Liver (tissue), 9 donors: Measurements from ENCODE around the gene GALNTL6. TPM values are rescaled to one million over a fixed set of nuclear protein-coding genes. Genes with fewer than 3 reads are reported as not detected.
"Not testable (repeated sequence)": the region's sequence is repeated elsewhere in the genome, so short reads cannot be mapped to it uniquely, and the experiment has no call there.

Experiments used
- DNase-seq: peaks from one replicate; pipeline ENCODE4 v3.0.0-alpha.2; 2017; ENCODE audit warnings: low spot score
- H3K27ac ChIP-seq, 2 donors: one replicate each; pipeline ENCODE4 v1.7.0; 2013; ENCODE audit warnings: inconsistent platforms in 2 of 2, low read length in 2 of 2, control low read depth in 1 of 2, low read depth in 1 of 2, mild to moderate bottlenecking in 1 of 2
- H3K27me3 ChIP-seq, 4 donors: one replicate each; pipeline versions ENCODE4 v1.6.1 to v1.7.0; 2013; ENCODE audit warnings: low read length in 3 of 4, inconsistent platforms in 1 of 4, mild to moderate bottlenecking in 1 of 4, moderate library complexity in 1 of 4; ENCODE audit not compliant: control insufficient read depth in 4 of 4, insufficient read depth in 4 of 4
- H3K36me3 ChIP-seq, 4 donors: one replicate each; pipeline versions ENCODE4 v1.6.1 to v1.7.0; 2013; ENCODE audit warnings: low read length in 3 of 4, mild to moderate bottlenecking in 3 of 4, low read depth in 1 of 4, moderate library complexity in 1 of 4; ENCODE audit not compliant: control insufficient read depth in 4 of 4, insufficient read depth in 3 of 4
- H3K4me1 ChIP-seq, 4 donors: one replicate each; pipeline versions ENCODE4 v1.6.1 to v1.7.0; 2013; ENCODE audit warnings: low read length in 3 of 4, mild to moderate bottlenecking in 3 of 4, moderate library complexity in 1 of 4; ENCODE audit not compliant: control insufficient read depth in 4 of 4, insufficient read depth in 4 of 4
- H3K4me3 ChIP-seq, 3 donors: one replicate each; pipeline versions ENCODE4 v1.6.1 to v1.7.0; 2013; ENCODE audit warnings: low read length in 3 of 3, control low read depth in 1 of 3, low read depth in 1 of 3, mild to moderate bottlenecking in 1 of 3
- H3K9ac ChIP-seq, 2 donors: one replicate each; pipeline ENCODE4 v1.7.0; 2013; ENCODE audit warnings: low read length in 2 of 2, mild to moderate bottlenecking in 2 of 2, moderate library complexity in 2 of 2, control low read depth in 1 of 2, low read depth in 1 of 2
- H3K9me3 ChIP-seq, 4 donors: one replicate each; pipeline versions ENCODE4 v1.6.1 to v1.7.0; 2013; ENCODE audit warnings: low read length in 3 of 4; ENCODE audit not compliant: control insufficient read depth in 4 of 4
- EGR1 ChIP-seq, 2 donors: IDR thresholded peaks; 2 replicates each; pipeline ENCODE4 v1.6.1; 2016 to 2018; ENCODE audit warnings: antibody characterized with exemption in 2 of 2, low read depth in 2 of 2
- FOXA1 ChIP-seq: IDR thresholded peaks from 2 replicates; pipeline ENCODE4 v1.6.1; 2016; ENCODE audit warnings: antibody characterized with exemption
- GABPA ChIP-seq, 2 donors: IDR thresholded peaks in 1 of 2; conservative IDR thresholded peaks in 1 of 2; 2 replicates each; pipeline ENCODE4 v1.6.1; 2016; ENCODE audit warnings: antibody characterized with exemption in 2 of 2, mild to moderate bottlenecking in 1 of 2, moderate library complexity in 1 of 2
- RXRA ChIP-seq, 2 donors: IDR thresholded peaks; 2 replicates each; pipeline ENCODE4 v1.6.1; 2017 to 2018; ENCODE audit warnings: antibody characterized with exemption in 2 of 2, mild to moderate bottlenecking in 1 of 2
- SP1 ChIP-seq: IDR thresholded peaks from 2 replicates; pipeline ENCODE4 v1.6.1; 2018; ENCODE audit warnings: antibody characterized with exemption, mild to moderate bottlenecking
- TAF1 ChIP-seq: conservative IDR thresholded peaks from 2 replicates; pipeline ENCODE4 v1.6.1; 2016; ENCODE audit warnings: antibody characterized with exemption, mild to moderate bottlenecking
- WGBS: extraction: QIAGEN DNeasy Blood & Tissue Kit; methylation state at CpG from one replicate; pipeline ENCODE4 v1.1.7; 2013; 5-methylcytosine and 5-hydroxymethylcytosine counted together
- polyA plus RNA-seq, 2 donors: library from polyadenylated mRNA; stranded (reverse) in 1 of 2; unstranded in 1 of 2; fragments of 200-250 nt in 1 of 2; fragments of >200 nt in 1 of 2; fragmentation: Nextera tagmentation in 1 of 2; extraction: Ambion mirVana in 1 of 2; gene quantifications; one replicate each; pipeline versions ENCODE4 v1.2.1 to v1.2.3, GENCODE V29; 2013 to 2015
- total RNA-seq, 2 donors: library from RNA; depleted of rRNA; stranded (reverse); fragments of >200 nt; gene quantifications; one replicate each; pipeline ENCODE4 v1.2.3, GENCODE V29; 2014
- TF ChIP-seq, protein P1 (sequence below): IDR thresholded peaks from 2 replicates; pipeline ENCODE4 v1.6.1; 2016; ENCODE audit warnings: antibody characterized with exemption
- TF ChIP-seq, protein P2 (sequence below): fragments of 150-350 bp; IDR thresholded peaks from 2 replicates; pipeline ENCODE4 v1.5.1; 2017; ENCODE audit warnings: improper control_type of control experiment, low read depth, low read length; ENCODE audit not compliant: missing input control
- TF ChIP-seq, protein P3 (sequence below): IDR thresholded peaks from 2 replicates; pipeline ENCODE4 v1.6.1; 2016; ENCODE audit warnings: antibody characterized with exemption
- donor health status: healthy.
- donor health status: healthy.
- donor health status: healthy.
- donor health status: healthy.
- donor health status: healthy.

GALNTL6 gene
- total and polyA plus RNA-seq, 4 donors = 0.06 to 0.08 TPM; not detected in 2

GRCh38 chr4:172793565-172794306, 980.5 kb downstream of the GALNTL6 start:
- Histone ChIP-seq H3K9ac (no peak overlapping the region), H3K4me3 (no peak overlapping the region), H3K36me3 (no peaks in the 10 kb centered on the region), H3K9me3 (no peaks in the 10 kb centered on the region), H3K27me3 (no peaks in the 10 kb centered on the region), H3K27ac (no peak overlapping the region), H3K4me1 (no peaks in the 10 kb centered on the region)
- no peak for DNase-seq
- 61% methylated on average over 4 of the region's 4 CpGs for WGBS
- TF ChIP-seq, protein P1, sequence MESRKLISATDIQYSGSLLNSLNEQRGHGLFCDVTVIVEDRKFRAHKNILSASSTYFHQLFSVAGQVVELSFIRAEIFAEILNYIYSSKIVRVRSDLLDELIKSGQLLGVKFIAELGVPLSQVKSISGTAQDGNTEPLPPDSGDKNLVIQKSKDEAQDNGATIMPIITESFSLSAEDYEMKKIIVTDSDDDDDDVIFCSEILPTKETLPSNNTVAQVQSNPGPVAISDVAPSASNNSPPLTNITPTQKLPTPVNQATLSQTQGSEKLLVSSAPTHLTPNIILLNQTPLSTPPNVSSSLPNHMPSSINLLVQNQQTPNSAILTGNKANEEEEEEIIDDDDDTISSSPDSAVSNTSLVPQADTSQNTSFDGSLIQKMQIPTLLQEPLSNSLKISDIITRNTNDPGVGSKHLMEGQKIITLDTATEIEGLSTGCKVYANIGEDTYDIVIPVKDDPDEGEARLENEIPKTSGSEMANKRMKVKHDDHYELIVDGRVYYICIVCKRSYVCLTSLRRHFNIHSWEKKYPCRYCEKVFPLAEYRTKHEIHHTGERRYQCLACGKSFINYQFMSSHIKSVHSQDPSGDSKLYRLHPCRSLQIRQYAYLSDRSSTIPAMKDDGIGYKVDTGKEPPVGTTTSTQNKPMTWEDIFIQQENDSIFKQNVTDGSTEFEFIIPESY = no peak
- no peak for TF ChIP-seq EGR1 (IDR thresholded peaks at IDR 0.05; ENCODE audit: low read depth in 2 of 2)
- no peak for TF ChIP-seq GABPA (IDR thresholded peaks at IDR 0.05 in 1 of 2, conservative IDR thresholded peaks at IDR 0.05 in 1 of 2)

DNA sequence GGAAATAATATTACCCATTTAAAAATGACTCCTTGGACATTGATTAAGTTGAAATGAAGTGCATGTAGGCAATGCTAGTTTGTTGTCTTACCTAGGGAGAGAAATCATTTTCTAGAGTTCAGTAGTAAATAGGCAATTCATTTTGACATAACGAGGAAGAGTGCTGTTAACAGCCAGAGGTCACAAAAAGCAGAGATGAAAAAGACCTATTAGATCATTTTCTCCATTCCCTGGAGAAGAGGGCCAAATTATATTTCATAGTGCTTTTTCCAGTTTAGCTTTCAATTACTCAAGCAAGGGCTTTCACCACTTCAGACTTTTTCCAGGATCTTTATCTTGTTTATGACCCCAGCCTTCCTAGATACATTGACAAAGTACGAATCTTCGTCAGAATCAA, 981.1 kb downstream of the GALNTL6 start:
- Histone ChIP-seq H3K4me1 (no peaks in the 10 kb centered on the region), H3K9ac (no peak overlapping the region), H3K27ac (no peak overlapping the region), H3K36me3 (no peaks in the 10 kb centered on the region), H3K9me3 (no peaks in the 10 kb centered on the region), H3K27me3 (no peaks in the 10 kb centered on the region), H3K4me3 (no peak overlapping the region)
- DNase-seq = no peak
- 83% methylated on average over 3 of the region's 3 CpGs for WGBS
- no peak for TF ChIP-seq TAF1

DNA sequence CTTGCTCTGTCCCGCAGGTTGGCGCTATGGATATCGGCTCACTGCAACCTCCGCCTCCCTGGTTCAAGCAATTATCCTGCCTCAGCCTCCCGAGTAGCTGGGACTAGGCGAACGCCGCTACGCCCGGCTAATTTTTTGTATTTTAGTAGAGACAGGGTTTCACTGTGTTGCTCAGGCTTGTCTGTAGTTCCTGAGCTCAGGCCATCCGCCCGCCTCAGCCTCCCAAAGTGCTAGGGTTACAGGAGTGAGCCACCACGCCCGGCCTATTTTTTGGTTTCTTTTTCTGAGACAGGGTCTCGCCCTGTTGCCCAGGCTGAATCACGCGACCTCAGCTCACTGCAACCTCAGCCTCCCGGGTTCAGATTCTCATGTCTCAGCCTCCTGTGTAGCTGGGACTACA, 984.1 kb downstream of the GALNTL6 start:
- 95% methylated on average over 18 of the region's 18 CpGs for WGBS
- not testable (repeated sequence) for H3K4me3 ChIP-seq, H3K4me1 ChIP-seq, H3K9me3 ChIP-seq, H3K9ac ChIP-seq, H3K27me3 ChIP-seq, H3K36me3 ChIP-seq, DNase-seq, H3K27ac ChIP-seq

- DNase-seq = no peak
- Histone ChIP-seq H3K27me3 (no peaks in the 10 kb centered on the region), H3K4me1 (no peaks in the 10 kb centered on the region), H3K4me3 (no peak overlapping the region), H3K9me3 (no peaks in the 10 kb centered on the region), H3K9ac (no peak overlapping the region), H3K27ac (no peak overlapping the region), H3K36me3 (no peaks in the 10 kb centered on the region)
- WGBS = 68% methylated on average over 2 of the region's 2 CpGs
- no peak for TF ChIP-seq FOXA1
- TF ChIP-seq, protein P1 = no peak
- TF ChIP-seq, protein P2, sequence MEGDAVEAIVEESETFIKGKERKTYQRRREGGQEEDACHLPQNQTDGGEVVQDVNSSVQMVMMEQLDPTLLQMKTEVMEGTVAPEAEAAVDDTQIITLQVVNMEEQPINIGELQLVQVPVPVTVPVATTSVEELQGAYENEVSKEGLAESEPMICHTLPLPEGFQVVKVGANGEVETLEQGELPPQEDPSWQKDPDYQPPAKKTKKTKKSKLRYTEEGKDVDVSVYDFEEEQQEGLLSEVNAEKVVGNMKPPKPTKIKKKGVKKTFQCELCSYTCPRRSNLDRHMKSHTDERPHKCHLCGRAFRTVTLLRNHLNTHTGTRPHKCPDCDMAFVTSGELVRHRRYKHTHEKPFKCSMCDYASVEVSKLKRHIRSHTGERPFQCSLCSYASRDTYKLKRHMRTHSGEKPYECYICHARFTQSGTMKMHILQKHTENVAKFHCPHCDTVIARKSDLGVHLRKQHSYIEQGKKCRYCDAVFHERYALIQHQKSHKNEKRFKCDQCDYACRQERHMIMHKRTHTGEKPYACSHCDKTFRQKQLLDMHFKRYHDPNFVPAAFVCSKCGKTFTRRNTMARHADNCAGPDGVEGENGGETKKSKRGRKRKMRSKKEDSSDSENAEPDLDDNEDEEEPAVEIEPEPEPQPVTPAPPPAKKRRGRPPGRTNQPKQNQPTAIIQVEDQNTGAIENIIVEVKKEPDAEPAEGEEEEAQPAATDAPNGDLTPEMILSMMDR = no peak
- TF ChIP-seq SP1 = no peak
- TF ChIP-seq, protein P3, sequence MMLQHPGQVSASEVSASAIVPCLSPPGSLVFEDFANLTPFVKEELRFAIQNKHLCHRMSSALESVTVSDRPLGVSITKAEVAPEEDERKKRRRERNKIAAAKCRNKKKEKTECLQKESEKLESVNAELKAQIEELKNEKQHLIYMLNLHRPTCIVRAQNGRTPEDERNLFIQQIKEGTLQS = no peak
- no peak for TF ChIP-seq RXRA (IDR thresholded peaks at IDR 0.05)
Measured at GRCh38 chr4:172802032-172802431, 988.8 kb downstream of the GALNTL6 start.
